NCI-H128 (cell line): ENCODE results near the gene UBASH3B.

Experiments
- DNase-seq: peaks from one replicate; lab custom pipeline; 2025; ENCODE audit not compliant: unreplicated experiment; lab: John Stamatoyannopoulos, UW

The UBASH3B gene

GRCh38 chr11:122677256-122677655, 21.7 kb downstream of the UBASH3B start:
- DNase-seq = no peak

GRCh38 chr11:122678406-122678805, 22.9 kb downstream of the UBASH3B start:
- DNase-seq = no peak

GRCh38 chr11:122679466-122679865, 23.9 kb downstream of the UBASH3B start:
- DNase-seq = no peak

DNA sequence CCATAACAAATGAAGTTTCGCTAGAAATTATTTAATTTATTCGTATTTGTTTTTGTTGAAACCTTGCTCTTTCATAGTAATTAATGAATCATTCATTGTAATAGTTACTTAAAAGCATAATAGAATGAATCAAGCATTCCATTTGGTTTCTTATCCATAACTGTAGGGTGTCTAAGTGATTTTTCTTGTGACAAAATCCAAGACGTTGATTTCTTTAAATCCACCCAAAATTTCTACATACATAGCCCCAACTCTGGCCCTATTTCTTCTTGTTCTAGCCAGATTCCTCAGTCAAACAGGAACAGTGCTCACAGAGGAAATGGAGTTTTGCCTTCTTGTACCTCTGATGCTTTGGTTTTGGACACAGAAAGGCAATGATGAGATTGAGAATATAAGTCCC, 25.5 kb downstream of the UBASH3B start:
- DNase-seq = no peak

DNA sequence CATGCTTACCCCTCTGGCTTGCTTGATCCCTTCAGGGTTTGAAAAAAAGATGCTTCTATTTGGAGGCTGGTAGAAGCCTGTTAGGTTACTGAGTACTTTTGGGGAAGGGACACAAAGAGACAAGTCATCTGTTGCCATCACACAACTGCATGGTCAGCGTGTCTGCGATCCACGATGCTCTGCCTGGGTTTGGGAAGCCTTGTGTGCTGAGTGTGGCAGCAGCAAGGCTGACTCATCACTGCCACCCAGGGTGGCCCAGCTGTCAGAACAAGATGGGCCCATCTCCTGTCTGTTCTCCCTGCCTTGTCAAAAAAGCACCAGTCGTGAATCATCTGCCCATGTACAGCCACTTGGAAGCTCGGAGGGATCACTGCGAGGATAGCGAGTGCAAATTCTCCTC, 26.2 kb downstream of the UBASH3B start:
- no peak for DNase-seq

GRCh38 chr11:122682464-122682863, 26.9 kb downstream of the UBASH3B start:
- DNase-seq = no peak

GRCh38 chr11:122685041-122685440, 29.5 kb downstream of the UBASH3B start:
- no peak for DNase-seq

GRCh38 chr11:122686111-122686510, 30.6 kb downstream of the UBASH3B start:
- DNase-seq = no peak

DNA sequence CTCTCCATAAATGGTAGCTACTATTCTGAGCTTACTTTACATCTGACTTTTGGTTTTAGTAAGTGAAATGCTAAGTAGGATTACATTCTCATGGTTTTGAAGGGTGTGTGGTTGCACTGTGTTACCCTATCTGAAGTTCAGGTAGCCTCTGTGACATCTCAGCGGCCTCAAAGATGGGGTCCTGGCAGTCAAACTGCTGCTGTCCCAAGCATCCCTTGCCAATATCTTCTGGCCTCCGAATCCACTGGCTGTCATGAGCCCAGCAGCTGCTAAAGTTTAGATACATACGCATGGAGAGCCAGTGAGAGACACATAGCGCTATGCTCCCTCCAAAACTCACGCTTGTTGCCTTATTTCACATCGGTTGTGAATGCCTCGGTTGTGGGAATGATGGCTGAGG, 34.9 kb downstream of the UBASH3B start:
- no peak for DNase-seq

- no peak for DNase-seq
Measured at GRCh38 chr11:122690801-122691548, 35.5 kb downstream of the UBASH3B start.

GRCh38 chr11:122691549-122692150, 36.1 kb downstream of the UBASH3B start:
- DNase-seq = no peak

DNA sequence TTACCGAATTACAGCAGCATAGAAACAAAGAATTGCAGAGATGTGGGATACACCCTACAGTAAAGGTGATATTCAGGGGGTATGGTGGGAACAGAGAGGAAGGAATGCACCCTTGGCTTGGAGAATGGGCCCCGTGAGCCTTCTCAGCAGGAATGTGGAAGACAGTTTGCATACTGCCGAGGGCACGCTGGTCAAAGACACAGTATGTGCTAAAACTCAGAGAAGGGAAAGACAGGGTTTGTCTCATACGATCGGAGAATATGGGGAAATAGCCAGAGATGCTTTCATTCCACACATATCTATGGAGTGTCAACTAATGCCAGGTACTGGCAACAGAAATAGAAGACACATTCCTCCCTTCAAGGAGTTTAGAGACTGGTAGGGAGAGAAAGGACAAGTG, 36.9 kb downstream of the UBASH3B start:
- no peak for DNase-seq

GRCh38 chr11:122695076-122695615, 39.6 kb downstream of the UBASH3B start:
- DNase-seq = no peak

DNA sequence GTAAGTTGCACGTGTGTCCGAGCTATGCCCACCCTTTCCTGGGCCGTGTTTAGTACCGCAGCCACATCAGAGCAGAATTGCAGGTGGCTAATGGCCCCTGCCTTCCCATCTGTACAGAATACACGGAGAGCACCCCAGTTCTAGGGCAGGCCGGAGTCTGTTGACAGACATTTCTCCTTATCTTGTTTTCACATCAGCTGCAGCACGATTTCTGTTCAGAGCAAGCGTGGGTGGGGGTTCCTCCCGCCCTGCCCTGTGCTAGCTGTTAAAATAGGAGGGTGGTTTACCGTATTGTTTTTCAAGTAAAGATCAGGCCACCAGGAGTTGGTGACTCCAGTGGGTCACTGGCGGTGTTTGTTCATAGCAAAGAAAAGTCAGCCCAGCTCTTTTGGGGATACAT, 41.1 kb downstream of the UBASH3B start:
- DNase-seq = no peak

DNA sequence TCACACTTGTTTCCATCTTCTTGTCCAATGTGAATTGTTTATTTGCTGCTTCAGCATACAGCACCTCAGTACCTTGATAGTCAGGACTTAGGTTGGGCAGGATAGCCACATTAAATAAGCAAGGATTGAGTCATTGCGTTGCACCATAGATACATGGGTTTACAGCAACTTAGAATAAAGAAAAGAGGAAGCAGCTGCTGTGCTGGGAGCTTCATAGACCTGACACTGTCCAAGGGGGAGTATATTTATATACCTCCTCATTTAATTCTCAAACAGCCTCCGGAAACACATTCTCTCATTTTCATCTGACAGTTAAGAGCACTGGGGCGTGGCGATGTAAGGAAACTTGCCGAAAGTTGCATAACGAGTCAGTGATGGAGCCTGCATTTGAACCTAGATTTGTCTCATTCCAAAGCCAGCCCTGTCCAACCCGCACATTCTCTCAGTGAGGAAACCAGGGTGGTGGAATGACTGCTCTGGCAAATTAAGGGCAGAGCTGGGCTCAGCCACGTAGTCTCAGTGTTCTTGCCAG, 42.2 kb downstream of the UBASH3B start:
- DNase-seq = no peak

DNA sequence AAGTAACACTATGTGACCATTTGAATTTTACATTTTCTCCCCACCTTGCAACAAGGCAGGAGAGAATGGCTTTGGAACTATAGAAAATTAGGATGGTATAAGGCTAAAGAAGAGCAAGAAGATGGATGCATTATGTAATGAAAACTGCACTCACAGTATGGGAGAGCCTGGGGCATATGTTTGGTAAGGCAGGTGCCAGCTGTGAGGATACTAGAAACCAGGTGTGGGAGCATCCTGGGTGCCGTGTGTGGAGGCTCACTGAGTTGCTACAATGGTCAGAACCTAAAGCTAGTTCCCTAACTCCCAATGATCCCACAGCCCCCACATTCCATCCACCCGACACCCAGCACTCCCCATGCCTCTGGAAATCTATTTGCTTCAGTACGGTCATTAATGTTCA, 42.9 kb downstream of the UBASH3B start:
- no peak for DNase-seq

GRCh38 chr11:122700666-122701065, 45.1 kb downstream of the UBASH3B start:
- DNase-seq = no peak

GRCh38 chr11:122701143-122701542, 45.6 kb downstream of the UBASH3B start:
- no peak for DNase-seq

DNA sequence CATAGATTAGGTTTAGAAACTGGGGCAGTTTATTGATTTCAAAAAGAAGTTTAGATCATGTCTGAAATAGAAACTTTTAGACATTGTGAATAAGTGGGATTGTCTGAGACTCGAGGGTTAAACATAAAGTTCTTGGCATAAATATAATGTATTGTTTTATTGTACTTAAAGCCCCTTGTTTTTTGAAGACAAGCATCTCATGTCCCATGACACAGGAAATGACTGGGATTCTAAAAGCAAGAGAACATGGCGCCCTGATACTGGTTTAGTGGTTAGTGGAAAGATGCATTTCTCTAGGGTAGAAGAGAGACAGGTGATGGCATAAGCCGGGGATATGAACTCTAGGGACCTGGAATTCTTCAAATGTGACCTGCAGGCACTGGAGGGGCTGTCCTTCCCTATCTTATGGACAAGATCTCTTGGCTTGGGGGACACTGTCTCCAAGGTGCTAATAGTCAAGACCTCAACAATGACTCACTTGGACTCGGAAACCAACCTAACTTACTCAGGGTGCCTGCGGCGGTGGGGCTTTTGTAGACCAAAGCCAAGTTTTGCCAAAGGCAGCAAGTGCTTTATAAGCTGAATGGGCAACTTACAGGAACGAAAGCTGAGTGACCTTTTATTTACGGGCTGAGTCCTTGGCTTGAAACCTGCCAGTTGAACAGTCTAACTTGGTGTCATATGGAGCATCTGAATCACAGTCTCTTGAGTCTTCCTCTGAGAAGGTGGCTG, 48.2 kb downstream of the UBASH3B start:
- no peak for DNase-seq

DNA sequence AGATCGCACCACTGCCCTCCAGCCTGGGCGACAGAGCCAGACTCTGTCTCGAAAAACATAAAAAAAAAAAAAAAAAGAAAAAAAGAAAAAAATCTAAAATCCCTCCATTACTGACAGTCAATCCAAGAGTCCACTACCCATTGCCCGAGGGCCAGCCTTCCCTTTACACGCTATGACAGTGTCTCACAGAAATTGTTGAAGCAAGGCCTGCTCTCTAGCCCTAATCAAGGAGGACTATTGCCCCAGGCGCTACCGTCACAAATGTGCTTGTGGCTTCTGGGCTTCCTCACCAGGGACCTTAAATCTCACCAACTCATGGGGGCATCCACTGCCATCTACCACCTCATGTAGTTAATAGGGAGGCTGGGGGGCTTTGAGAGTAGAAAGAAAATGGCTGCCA, 49.9 kb downstream of the UBASH3B start:
- DNase-seq = no peak

- no peak for DNase-seq
Measured at GRCh38 chr11:122706291-122707088, 51.0 kb downstream of the UBASH3B start.
